Immature natural killer cell (primary cell): ENCODE results near the gene OLFM4. TPM values are rescaled to one million over a fixed set of nuclear protein-coding genes. Genes with fewer than 3 reads are reported as not detected.

Experiments used
- DNase-seq, 3 donors: peaks; one replicate each; pipeline ENCODE4 v3.0.0; 2022; ENCODE audit warnings: mixed read lengths in 1 of 3
- H3K27ac Mint-ChIP-seq, 6 donors: one replicate each; pipeline ENCODE4 v1.8.0; 2020; ENCODE audit warnings: mixed read lengths in 6 of 6, mild to moderate bottlenecking in 5 of 6, inconsistent platforms in 4 of 6, moderate library complexity in 3 of 6
- H3K27me3 Mint-ChIP-seq, 3 donors: one replicate each; pipeline ENCODE4 v1.8.0; 2020 to 2021; ENCODE audit warnings: low read depth in 3 of 3, mild to moderate bottlenecking in 3 of 3, mixed read lengths in 3 of 3, moderate library complexity in 3 of 3, inconsistent platforms in 1 of 3
- H3K36me3 Mint-ChIP-seq, 3 donors: one replicate each; pipeline ENCODE4 v1.8.0; 2020; ENCODE audit warnings: mixed read lengths in 3 of 3, inconsistent platforms in 2 of 3, mild to moderate bottlenecking in 2 of 3
- H3K4me1 Mint-ChIP-seq, 2 donors: one replicate each; pipeline ENCODE4 v1.8.0; 2020; ENCODE audit warnings: inconsistent platforms in 2 of 2, mild to moderate bottlenecking in 2 of 2, mixed read lengths in 2 of 2, moderate library complexity in 1 of 2
- H3K4me3 Mint-ChIP-seq, 5 donors: one replicate each; pipeline ENCODE4 v1.8.0; 2020; ENCODE audit warnings: mild to moderate bottlenecking in 5 of 5, mixed read lengths in 5 of 5, inconsistent platforms in 3 of 5, moderate library complexity in 3 of 5
- H3K9me3 Mint-ChIP-seq, 6 donors: one replicate each; pipeline ENCODE4 v1.8.0; 2020; ENCODE audit warnings: mild to moderate bottlenecking in 6 of 6, mixed read lengths in 6 of 6, inconsistent platforms in 4 of 6, moderate library complexity in 3 of 6
- polyA plus RNA-seq, 3 donors: library from polyadenylated mRNA; unstranded; fragments of 300-500 nt; fragmentation: Illumina TruSeq; gene quantifications; one replicate each; pipeline ENCODE4 v1.2.3, GENCODE V29; 2021

OLFM4 gene
- polyA plus RNA-seq, 3 donors from 2014 or later = not detected

DNA sequence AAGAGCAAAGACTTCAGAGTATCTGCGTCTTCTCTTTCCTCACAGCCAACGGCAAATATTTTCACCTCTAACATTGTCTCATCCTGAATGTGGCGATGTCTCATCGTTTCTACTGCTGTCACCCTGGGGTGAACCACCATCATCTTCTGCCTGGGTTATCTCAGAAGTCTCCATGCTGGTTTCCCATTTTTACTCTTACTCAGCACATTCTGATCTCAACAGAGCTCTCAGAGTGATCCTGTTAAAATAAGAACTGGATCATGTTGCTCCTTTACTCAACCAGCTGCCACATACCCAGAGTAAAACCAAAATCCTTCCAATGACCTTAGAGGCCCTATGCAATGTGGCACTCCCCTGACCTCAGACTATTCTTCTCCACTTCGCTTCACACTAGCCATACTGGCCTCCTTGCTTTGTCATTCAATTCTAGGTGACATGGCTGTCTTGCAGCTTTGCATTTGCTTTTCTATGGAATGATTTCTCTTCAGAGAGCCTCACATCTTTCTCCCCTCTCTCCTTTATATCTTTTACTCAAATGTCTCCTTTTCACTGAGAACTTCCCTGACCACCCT is 7.8 kb upstream of the OLFM4 start:
- peaks cover 0 to 2% (median 0%) of the 10 kb centered on the region in 3 donors for H3K27me3 Mint-ChIP-seq

DNA sequence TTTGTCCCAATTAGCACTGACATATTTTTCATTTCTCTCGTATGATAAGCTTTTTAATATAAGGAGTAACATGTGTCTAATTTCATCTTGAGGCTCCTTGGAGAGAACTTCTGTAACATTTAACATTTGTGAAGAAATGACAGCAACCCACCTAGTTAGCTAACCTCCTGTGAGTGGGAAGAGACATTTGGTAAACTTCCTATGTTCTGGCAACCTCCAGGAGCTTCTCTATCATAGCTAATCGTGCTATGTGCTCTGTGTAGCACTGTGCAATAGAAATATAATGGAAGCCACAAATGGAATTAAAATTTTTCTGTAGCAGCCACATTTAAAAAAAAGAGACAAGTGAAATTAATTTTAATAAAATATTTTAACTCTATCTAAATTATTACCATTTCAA is 5.4 kb upstream of the OLFM4 start:
- no peaks in the 10 kb centered on the region for H3K9me3 Mint-ChIP-seq
- H3K36me3 Mint-ChIP-seq = no peaks in the 10 kb centered on the region
- H3K27ac Mint-ChIP-seq = no peak overlapping the region
- peaks cover 1 to 4% (median 2%) of the 10 kb centered on the region in 3 donors for H3K27me3 Mint-ChIP-seq
- H3K4me1 Mint-ChIP-seq = no peaks in the 10 kb centered on the region
- no peak overlapping the region for H3K4me3 Mint-ChIP-seq
- DNase-seq = no peak

More for the DNA sequence above, 7.8 kb upstream of the OLFM4 start:
- no peaks in the 10 kb centered on the region for H3K4me1 Mint-ChIP-seq
- H3K9me3 Mint-ChIP-seq = no peaks in the 10 kb centered on the region
- no peak overlapping the region for H3K4me3 Mint-ChIP-seq
- H3K36me3 Mint-ChIP-seq = no peaks in the 10 kb centered on the region
- DNase-seq = no peak
- H3K27ac Mint-ChIP-seq = no peak overlapping the region

DNA sequence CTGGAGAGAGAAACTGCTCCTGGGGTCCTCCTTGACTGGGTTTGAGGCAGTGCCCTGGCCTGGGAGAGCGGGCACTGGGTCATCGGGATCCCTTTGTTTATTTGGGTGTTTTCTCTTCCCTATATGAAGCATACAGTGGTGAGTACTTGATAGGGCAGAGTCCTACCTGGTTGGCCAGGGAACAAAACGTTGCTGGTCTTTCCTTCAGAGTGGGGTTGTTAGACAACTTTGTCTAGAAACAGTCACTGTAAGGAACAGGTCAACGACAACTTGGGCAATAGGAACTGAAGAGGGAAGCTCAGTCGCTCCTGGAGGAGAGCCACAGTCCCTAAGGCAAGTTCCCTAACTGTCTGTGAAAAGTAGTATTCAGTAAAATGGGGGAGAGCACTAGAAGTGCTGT is 550 bp upstream of the OLFM4 start:
- no peak overlapping the region for H3K27ac Mint-ChIP-seq
- no peak overlapping the region for H3K4me3 Mint-ChIP-seq
- no peaks in the 10 kb centered on the region for H3K4me1 Mint-ChIP-seq
- H3K27me3 Mint-ChIP-seq = peaks cover 1 to 2% (median 2%) of the 10 kb centered on the region in 3 donors
- no peaks in the 10 kb centered on the region for H3K9me3 Mint-ChIP-seq
- no peaks in the 10 kb centered on the region for H3K36me3 Mint-ChIP-seq
- no peak for DNase-seq

DNA sequence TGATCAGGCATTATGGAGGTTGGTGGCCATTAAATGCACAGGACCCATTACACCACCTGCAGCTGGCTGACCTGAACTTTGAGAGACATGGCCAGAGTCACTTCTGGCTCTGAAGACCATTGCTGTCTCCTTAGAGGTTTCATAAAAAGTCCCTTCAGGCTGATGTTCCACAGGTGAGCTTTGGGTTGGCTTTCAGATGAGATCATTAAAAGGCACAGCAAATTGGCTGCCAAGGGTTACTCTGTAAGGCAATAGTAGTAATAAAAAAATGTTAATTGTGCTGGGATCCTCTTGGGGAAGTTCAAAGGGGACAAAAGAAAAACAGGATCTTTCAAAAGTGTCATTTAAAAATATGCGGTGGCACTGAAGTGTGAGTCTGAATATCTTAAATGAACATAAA is 4.2 kb downstream of the OLFM4 start:
- Mint-ChIP-seq H3K27me3 (peaks cover 0 to 10% (median 5%) of the 10 kb centered on the region in 3 donors), H3K27ac (no peak overlapping the region), H3K4me1 (no peaks in the 10 kb centered on the region), H3K4me3 (no peak overlapping the region), H3K36me3 (peaks cover 0 to 3% (median 0%) of the 10 kb centered on the region in 3 donors), H3K9me3 (no peaks in the 10 kb centered on the region)
- no peak for DNase-seq

DNA sequence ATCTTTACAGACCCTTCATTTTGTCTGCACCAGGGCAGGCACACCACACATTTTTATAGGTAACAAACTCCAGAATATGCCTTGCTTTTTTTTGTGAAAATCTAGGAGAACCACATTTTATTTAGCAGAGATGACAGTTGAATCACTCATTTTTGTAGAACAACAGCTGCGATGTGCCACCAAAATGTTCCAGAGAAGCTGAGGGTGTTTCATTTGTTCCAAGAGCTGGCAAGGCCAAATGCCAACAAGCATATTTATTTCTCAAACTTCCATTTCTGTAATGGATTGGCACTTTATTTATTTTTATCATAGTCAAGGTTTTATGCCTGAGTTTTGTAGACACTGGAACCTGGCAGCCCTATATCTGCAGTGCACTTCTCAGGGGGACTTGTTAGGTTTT is 10.4 kb downstream of the OLFM4 start:
- H3K4me1 Mint-ChIP-seq = no peaks in the 10 kb centered on the region
- no peak overlapping the region for H3K4me3 Mint-ChIP-seq
- peaks cover 0 to 3% (median 0%) of the 10 kb centered on the region in 3 donors for H3K36me3 Mint-ChIP-seq
- DNase-seq = no peak
- peaks cover 0 to 2% (median 0%) of the 10 kb centered on the region in 6 donors for H3K9me3 Mint-ChIP-seq
- H3K27ac Mint-ChIP-seq = no peak overlapping the region
- peaks cover 2 to 9% (median 7%) of the 10 kb centered on the region in 3 donors for H3K27me3 Mint-ChIP-seq

DNA sequence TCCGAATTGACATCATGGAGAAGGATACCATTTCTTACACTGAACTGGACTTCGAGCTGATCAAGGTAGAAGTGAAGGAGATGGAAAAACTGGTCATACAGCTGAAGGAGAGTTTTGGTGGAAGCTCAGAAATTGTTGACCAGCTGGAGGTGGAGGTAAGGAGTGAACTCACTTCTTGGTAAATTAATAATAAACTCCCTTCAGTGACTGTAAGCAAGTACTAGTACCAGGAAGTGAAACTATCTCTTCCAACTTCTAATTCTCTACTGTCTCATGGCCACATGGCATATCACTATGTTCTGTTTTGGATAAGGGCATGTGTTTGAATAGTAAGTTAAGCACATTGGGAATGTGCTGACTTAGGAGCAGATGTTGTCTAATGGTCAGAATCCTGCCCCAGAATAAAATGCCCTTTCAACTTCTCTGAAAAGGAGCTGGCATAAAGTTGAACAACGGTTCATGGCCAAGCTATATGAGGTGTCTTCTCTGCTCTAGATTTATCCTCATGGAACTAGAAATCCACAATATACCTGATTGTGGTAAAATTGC is 13.4 kb downstream of the OLFM4 start:
- Mint-ChIP-seq H3K9me3 (peaks cover 0 to 2% (median 0%) of the 10 kb centered on the region in 6 donors), H3K36me3 (no peaks in the 10 kb centered on the region), H3K4me3 (no peak overlapping the region), H3K27ac (no peak overlapping the region), H3K4me1 (no peaks in the 10 kb centered on the region), H3K27me3 (peaks cover 3 to 6% (median 5%) of the 10 kb centered on the region in 3 donors)
- no peak for DNase-seq

DNA sequence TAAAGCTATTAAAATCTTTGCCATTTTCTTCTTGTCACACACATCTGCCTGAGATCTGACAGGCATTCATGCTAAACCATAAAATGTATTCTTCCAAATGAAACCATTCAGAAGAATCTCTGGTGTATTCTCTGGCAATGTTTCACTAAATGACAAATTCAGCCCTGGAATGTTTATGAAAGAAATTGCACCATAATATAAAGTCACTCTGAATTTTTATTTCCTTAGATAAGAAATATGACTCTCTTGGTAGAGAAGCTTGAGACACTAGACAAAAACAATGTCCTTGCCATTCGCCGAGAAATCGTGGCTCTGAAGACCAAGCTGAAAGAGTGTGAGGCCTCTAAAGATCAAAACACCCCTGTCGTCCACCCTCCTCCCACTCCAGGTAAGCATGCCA is 14.3 kb downstream of the OLFM4 start:
- Mint-ChIP-seq H3K9me3 (peaks cover 0 to 2% (median 0%) of the 10 kb centered on the region in 6 donors), H3K4me3 (no peak overlapping the region), H3K27me3 (peaks cover 3 to 6% (median 5%) of the 10 kb centered on the region in 3 donors), H3K36me3 (no peaks in the 10 kb centered on the region), H3K4me1 (no peaks in the 10 kb centered on the region), H3K27ac (no peak overlapping the region)
- no peak for DNase-seq

DNA sequence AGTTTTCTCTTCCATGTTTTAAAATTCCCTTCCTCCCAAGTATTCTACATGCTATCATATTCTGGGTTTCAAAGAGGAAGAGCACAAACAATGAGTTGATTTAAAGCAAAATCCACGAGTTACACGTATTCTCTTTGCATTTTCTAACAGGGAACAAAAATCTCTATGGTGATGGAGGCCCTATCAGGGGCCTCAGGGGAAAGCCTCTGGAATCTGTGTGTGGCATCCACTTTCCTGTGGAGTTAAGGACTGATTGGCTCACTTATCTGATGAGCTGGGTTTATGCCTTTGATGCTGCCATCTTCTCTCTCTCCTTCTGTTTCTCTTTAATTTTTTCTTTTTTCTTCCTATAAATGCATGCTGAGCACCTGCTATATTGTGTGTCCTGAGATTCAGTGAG is 14.8 kb downstream of the OLFM4 start:
- H3K4me3 Mint-ChIP-seq = no peak overlapping the region
- H3K4me1 Mint-ChIP-seq = no peaks in the 10 kb centered on the region
- H3K9me3 Mint-ChIP-seq = peaks cover 0 to 2% (median 0%) of the 10 kb centered on the region in 6 donors
- H3K36me3 Mint-ChIP-seq = no peaks in the 10 kb centered on the region
- DNase-seq = no peak
- H3K27ac Mint-ChIP-seq = no peak overlapping the region
- H3K27me3 Mint-ChIP-seq = peaks cover 3 to 6% (median 5%) of the 10 kb centered on the region in 3 donors

DNA sequence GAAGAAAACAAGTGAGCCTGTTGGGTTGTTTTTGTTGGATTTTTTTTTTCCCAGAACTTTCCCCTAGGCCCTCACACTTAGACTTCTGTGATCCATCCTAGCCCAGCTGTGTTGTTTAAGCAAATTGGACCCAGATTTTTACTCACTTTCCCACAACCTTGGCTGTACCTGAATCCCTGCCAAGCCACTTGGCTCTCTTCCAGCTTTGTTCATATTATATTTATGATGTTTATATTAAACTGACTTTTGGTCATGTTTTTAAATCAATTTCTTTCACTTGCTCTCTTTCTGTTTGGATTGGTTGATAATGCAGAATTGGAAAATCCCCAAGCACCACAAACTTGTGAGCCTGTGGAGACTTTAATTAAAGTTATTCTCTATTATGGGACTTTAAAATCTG is 16.6 kb downstream of the OLFM4 start:
- H3K27ac Mint-ChIP-seq = no peak overlapping the region
- DNase-seq = no peak
- H3K9me3 Mint-ChIP-seq = no peaks in the 10 kb centered on the region
- H3K27me3 Mint-ChIP-seq = peaks cover 3 to 8% (median 6%) of the 10 kb centered on the region in 3 donors
- H3K4me1 Mint-ChIP-seq = no peaks in the 10 kb centered on the region
- no peaks in the 10 kb centered on the region for H3K36me3 Mint-ChIP-seq
- no peak overlapping the region for H3K4me3 Mint-ChIP-seq

DNA sequence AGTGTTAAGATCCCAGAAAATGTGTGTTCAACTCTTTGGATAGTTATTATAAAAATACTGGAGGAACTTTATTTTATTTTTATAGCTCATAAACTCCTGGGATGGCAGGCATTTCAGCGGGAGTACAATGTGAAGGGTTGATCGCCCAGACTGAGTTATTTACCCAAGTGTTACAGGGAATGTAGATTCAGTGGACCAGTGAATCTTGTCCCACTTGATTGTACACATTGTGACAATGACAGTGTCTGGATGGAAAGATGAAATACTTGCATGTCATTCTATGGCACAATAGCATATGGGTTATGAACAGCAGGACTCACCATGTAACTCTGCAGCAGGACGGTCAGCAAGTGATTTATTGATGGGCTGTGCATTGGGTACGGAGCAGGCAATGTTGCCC is 20.3 kb downstream of the OLFM4 start:
- H3K4me3 Mint-ChIP-seq = no peak overlapping the region
- no peak overlapping the region for H3K27ac Mint-ChIP-seq
- H3K27me3 Mint-ChIP-seq = peaks cover 1 to 9% (median 4%) of the 10 kb centered on the region in 3 donors
- no peaks in the 10 kb centered on the region for H3K4me1 Mint-ChIP-seq
- DNase-seq = no peak
- no peaks in the 10 kb centered on the region for H3K9me3 Mint-ChIP-seq
- H3K36me3 Mint-ChIP-seq = no peaks in the 10 kb centered on the region

DNA sequence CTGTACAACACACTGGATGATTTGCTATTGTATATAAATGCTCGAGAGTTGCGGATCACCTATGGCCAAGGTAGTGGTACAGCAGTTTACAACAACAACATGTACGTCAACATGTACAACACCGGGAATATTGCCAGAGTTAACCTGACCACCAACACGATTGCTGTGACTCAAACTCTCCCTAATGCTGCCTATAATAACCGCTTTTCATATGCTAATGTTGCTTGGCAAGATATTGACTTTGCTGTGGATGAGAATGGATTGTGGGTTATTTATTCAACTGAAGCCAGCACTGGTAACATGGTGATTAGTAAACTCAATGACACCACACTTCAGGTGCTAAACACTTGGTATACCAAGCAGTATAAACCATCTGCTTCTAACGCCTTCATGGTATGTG is 21.5 kb downstream of the OLFM4 start:
- Mint-ChIP-seq H3K4me3 (no peak overlapping the region), H3K27ac (no peak overlapping the region), H3K27me3 (peaks cover 1 to 9% (median 4%) of the 10 kb centered on the region in 3 donors), H3K9me3 (no peaks in the 10 kb centered on the region), H3K4me1 (no peaks in the 10 kb centered on the region), H3K36me3 (no peaks in the 10 kb centered on the region)
- DNase-seq = no peak

DNA sequence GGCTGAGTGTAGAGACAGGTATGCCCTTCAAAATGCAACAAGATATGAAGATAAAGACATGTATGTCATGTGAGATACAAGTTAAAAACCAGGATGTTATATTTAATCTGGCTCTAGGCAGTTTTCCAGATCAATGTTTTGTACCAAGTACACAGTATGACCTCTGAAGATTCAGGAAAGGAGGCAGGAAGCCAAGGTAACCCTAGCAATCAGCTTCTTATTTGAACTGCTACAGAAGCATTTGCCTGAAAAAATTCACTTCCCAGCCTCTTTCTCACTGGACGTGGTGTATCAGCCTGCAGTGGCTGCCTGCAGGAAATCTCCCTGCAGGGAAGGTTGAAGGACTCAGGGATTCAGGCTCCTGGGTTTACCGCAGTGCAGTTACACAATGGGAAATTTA is 24.1 kb downstream of the OLFM4 start:
- Mint-ChIP-seq H3K4me3 (no peak overlapping the region), H3K4me1 (no peaks in the 10 kb centered on the region), H3K9me3 (no peaks in the 10 kb centered on the region), H3K27ac (no peak overlapping the region), H3K36me3 (no peaks in the 10 kb centered on the region), H3K27me3 (peaks cover 0 to 5% (median 2%) of the 10 kb centered on the region in 3 donors)
- DNase-seq = no peak

DNA sequence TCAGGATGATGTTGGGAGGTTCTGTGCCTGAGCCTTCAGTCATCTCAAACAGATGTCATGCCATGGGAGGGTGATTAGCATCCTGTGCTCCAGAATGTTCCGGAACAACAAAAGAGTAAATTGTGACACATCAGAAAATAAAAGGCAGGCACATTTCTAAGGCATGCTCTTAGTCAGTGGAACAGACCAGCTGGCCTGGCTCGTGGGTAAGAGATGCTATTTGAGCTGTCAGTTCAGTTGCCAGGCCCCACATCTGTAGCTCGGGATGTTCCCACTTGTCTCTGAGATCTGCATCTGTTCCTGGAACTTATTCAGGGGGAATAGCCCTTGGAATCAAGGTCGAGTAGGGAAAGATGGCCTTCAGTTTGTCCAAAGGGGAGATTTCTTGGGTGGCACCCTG is 26.0 kb downstream of the OLFM4 start:
- Mint-ChIP-seq H3K9me3 (no peaks in the 10 kb centered on the region), H3K27ac (no peak overlapping the region), H3K27me3 (peaks cover 0 to 5% (median 2%) of the 10 kb centered on the region in 3 donors), H3K4me3 (no peak overlapping the region), H3K36me3 (no peaks in the 10 kb centered on the region), H3K4me1 (no peaks in the 10 kb centered on the region)
- DNase-seq = no peak

DNA sequence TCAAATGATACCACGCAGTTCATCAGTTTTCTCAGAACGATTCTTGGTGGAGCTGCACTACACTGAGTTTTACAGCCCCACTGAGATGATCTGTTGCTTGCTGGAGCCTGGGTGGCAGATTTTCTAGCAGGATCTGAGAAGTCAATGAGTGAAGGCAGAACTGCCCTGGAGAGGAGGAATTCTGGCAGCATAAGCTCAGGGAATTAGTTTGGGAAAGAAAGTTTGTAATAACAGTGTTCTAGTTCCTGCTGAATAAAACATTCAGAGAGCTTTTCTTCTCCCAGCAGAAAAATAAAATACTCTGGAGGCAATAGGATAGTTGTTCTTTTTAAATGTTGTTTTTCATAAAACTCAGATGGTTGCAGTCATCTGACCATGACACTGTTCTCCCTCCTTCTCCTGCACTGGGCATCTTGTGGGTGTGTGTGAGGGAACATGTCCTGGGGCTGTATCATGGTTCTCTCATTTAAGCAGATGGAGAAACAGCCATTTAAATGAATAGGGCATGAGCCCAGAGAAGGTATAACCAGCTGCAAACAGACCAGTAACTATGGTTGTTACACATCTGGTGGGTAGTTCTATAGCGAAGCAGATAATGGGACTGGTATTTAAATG is 29.6 kb downstream of the OLFM4 start:
- H3K9me3 Mint-ChIP-seq = no peaks in the 10 kb centered on the region
- no peaks in the 10 kb centered on the region for H3K36me3 Mint-ChIP-seq
- peaks cover 1 to 3% (median 2%) of the 10 kb centered on the region in 3 donors for H3K27me3 Mint-ChIP-seq
- DNase-seq = no peak
- no peaks in the 10 kb centered on the region for H3K4me1 Mint-ChIP-seq
- no peak overlapping the region for H3K4me3 Mint-ChIP-seq
- no peak overlapping the region for H3K27ac Mint-ChIP-seq
